ENCODE results near the gene PLCB1.

Gene PLCB1

GRCh38 chr20:8673116-8673515 is 541.0 kb downstream of the PLCB1 start:
- DNase-seq = no peak

- DNase-seq = no peak
Observed at GRCh38 chr20:8675896-8676295, 543.8 kb downstream of the PLCB1 start.

DNA sequence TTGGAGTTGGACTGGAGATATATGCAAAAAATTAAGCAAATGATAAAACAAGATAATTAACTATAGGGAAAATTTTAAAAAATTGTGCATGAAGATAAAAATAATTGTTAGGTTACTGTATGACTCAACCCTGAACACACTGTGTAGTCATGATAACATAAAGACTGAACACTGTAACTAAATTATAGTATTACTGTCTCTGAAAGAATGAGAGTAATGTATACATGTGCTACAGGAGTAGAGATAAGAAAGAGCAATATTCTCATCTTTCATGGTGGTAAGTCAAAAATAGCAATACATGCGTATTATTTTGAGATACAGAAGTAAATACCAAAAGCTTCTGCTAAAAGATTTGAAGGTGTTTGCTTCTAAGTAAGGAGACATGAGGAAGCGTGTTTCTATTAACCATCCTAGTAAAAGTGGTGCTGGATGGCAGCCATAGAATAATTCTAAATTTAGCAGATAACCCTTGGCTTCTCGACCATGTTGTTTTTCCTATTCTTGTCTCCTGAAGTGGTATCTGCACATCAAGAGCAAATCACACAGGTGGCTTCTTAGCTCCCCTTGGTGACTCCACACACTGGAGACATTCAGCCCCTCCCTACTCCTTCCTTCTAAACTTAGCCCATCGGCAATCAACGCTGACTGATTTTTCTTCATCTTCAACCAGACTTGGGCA is 546.2 kb downstream of the PLCB1 start:
- DNase-seq = no peak

DNA sequence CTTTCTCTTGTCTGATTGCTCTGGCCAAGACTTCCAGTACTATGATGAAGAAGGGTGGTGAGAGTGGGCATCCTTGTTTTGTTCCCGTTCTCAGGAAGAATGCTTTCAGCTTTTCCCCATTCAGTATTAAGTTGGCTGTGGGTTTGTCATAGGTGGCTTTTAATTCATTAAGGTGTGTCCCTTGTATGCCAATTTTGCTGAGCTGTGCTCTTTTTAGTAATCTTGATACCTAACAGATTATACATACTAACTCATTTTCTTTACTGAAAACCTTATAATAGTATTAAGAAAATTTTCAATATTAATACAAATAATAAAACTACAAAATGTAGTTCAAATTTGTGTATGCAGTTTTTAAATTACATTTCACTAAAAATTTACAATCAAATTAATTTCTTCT is 557.3 kb downstream of the PLCB1 start:
- no peak for DNase-seq

- no peak for DNase-seq
Observed at GRCh38 chr20:8690074-8690473, 558.0 kb downstream of the PLCB1 start.

DNA sequence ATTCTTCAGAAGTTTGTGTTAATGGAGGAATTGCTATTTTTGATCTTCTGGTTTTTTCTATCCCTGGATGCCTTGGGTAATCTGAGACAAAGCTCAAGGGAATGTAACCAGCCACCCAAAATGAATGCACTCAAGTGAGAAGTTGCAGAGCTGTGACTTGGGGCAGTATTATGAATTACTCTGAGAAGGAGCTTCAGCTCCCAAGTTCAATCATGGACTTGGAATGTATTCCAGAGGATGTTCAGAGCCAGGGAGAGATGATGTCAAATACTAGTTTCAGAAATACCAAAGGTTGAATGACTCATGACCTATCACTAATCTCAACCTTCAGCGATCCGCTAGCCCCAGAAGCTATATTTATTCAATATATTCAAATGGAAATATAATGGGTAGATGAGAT is 561.6 kb downstream of the PLCB1 start:
- DNase-seq = no peak

GRCh38 chr20:8700756-8701155 is 568.7 kb downstream of the PLCB1 start:
- DNase-seq = no peak

GRCh38 chr20:8706961-8707700 is 575.1 kb downstream of the PLCB1 start:
- DNase-seq = no peak

DNA sequence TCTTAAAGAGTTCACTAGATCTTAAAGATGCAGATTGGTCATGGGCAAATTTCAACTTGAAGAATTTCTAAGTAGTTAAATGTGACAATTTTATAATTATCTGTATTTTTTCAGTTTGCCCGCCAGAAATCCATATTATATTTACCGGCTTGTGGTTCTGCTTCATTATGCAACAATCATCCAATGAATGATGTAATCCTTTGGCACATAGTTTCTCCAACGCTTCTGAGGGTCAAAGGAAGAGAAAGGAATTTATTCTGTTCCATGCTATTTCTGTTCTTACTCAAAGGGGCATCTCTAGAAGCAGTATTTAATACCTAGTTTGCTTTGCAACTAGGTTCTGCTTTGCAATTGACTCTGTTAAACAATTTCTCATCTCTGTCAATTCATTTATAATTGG is 577.6 kb downstream of the PLCB1 start:
- no peak for DNase-seq

GRCh38 chr20:8711501-8711900 is 579.4 kb downstream of the PLCB1 start:
- no peak for DNase-seq

GRCh38 chr20:8714206-8714605 is 582.1 kb downstream of the PLCB1 start:
- no peak for DNase-seq

- no peak for DNase-seq
Observed at GRCh38 chr20:8718279-8718678, 586.2 kb downstream of the PLCB1 start.

- DNase-seq = peak; percentile 41
Observed at GRCh38 chr20:8720089-8720488, 588.0 kb downstream of the PLCB1 start.

DNA sequence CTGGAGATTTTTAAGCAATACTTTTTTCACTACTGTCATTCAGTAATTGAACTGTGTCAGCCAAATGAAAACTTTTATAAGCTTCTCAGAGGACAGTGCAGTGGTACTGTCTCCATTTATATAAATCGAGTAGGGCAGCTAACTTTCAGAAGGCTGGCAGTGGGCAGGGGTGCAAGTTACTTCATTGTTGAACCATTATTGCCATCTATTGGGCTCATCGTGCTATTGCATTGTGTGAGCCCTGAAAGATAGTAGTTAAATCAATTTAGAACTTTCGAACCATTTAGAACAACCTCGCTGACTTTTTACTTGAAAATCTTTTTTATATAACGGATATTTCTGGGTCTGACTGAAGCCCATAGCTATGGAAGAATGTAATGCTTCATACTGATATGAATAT is 589.0 kb downstream of the PLCB1 start:
- DNase-seq = peak; percentile 67

DNA sequence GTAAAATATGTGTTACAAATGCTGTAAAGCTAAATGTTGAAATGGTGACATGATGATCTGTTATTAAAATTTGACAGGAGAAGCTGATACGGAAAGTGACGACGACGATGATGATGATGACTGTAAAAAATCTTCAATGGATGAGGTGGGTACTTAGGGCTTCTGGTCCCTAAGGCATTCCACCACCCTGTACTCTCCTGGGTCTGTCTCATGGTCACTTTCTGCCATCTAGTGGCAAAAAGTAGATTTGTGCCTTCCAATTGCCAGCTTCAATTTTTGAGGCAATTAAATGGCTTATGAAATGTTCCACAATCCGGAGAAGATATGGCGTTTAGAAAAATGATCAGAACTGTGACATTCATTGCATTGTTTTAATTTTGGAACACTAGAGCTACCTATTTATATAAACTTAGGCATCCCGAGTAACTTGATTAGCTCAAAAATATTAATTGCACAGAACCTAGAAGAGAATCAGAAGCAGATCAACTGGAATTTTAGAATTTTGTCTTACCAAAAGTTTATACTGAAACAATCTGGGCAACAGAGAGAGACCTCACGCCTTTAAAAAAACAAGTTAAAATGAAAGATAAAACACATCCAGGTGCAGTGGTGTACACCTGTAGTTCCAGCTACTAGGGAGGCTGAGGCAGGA is 590.3 kb downstream of the PLCB1 start:
- DNase-seq = peak; percentile 68

GRCh38 chr20:8723296-8723695 is 591.2 kb downstream of the PLCB1 start:
- DNase-seq = no peak

DNA sequence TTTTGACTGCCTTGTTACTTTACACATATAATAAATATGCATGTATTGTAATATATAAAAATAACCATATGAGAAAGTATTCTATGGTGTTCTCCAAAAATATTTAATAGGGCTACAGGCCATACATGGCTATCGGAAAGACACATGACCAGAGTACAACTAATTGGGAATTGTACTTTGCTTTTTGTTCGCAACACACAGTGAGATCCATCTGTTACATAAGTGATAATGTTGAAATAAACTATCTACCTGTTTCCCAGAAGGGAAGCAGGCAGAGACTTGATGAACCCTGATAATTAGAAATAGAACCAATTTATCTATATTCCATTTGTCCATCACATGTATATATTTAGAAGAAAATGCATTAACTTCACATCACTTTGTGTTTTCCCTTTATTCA is 592.8 kb downstream of the PLCB1 start:
- DNase-seq = no peak

GRCh38 chr20:8726460-8726859 is 594.4 kb downstream of the PLCB1 start:
- DNase-seq = peak; percentile 23

GRCh38 chr20:8735014-8735413 is 602.9 kb downstream of the PLCB1 start:
- no peak for DNase-seq

DNA sequence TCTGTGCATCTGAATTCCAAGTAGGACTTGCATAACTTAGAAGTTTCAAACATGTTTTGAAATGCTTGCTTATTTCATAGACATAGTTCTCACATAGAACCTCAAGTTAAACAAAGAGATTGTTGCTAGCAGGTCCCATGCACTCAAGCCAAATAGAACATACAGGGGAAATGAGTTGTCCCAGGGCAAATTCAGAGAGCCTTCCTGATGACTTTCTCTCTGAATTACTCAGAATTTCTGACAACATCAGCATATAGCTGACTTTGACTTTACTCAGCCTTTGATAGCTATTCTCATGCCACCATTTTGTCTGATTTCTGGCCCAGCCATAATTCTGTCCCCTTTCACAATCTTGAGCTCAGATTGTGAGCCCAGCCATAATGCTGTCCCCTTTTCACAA is 603.6 kb downstream of the PLCB1 start:
- DNase-seq = no peak

GRCh38 chr20:8740265-8740664 is 608.2 kb downstream of the PLCB1 start:
- no peak for DNase-seq

DNA sequence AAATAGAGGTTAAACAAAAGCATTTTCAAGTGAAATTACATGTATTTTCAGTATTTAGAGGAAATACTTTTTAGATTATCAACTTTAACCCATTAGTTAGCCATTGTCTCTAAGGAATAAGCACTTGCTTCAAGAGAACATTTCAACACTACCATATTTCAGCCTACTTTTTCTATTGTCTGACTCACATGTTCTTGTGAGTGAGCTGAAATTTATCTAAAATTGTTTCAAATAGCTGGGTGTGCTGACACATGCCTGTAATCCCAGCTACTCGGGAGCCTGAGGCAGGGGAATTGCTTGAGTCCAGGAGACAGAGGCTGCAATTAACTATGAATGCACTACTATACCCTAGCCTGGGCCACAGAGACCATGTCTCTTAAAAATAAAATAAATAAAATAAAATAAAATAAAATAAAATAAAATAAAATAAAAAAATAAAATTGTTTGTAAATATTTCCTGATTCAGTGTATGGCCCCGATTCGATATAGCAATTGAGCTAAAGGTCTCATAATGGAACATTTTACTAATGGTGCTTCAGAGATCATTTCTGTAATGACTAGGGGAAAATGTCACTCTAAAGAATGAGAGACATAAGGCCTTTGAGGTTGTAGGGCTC is 612.3 kb downstream of the PLCB1 start:
- DNase-seq = no peak

GRCh38 chr20:8749101-8749500 is 617.0 kb downstream of the PLCB1 start:
- no peak for DNase-seq

DNA sequence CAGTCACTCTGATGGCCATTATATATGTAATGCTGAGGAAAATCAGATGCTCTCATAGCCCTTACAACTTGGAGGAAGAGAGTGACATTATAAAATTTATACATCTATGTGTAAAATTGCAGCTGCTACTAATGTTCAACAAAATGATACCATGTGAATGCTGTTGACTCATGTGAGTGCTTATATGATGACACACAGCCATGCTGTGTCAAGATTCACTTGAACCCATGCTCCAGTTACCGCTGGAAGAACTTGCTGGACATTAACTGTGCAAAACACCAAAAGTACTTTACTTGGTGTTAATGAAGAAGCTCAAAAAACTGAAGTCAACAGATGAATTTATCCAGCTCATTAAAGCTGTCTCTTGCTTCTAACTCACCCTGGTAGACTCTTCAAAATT is 617.9 kb downstream of the PLCB1 start:
- no peak for DNase-seq
